HG02610 (cell line): Measurements from ENCODE around the gene STX3.

ENCODE experiments used
- ATAC-seq: cut with Tn5 transposase; IDR thresholded peaks from one replicate; pipeline ENCODE4 v1.9.1; 2021; ENCODE audit warnings: mild to moderate bottlenecking, moderate library complexity; ENCODE audit not compliant: unreplicated experiment

STX3 gene

DNA sequence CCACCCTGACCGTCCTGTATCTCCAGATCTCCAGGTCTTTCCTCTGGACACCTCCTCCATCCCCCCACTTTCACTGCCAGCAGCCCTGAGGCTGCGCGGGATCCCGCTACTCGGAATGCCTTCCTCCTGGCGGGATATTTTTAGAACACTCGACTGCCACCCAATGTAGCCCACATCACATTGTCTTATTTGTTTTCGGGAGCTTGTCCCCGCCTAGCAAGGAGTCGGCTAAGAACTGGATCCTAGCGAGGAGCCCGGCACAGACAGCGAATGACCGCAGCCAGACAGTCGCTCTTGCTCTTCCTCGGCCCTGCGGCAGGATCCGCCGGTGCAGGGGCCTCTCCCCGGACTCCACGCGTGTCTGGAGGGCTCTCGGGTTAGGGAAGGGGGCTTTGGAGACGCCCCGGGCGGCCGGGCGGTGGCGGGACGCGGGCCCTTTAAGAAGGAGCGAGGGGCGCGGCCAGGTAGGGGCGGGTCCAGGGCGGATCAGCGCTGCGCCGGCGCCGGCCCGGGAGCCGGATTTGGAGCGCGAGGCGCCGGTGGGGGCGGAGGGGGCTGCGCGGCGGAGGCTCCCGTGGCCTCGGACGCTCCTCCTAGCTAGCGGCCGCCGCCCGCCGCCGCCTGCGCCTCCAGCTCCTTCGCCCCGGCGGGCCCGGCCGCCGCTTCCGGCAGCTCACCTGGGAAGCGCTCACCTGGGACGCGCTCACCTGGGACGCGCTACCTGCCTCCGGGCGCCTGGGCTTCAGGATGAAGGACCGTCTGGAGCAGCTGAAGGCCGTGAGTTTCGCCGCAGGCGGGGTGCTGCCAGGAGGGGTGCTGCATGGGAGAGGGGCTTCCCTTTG lies at the start of gene STX3:
TSS of gene STX3 (plus strand) at position 518 of the 842 bp plus-strand sequence. CDS start at position 748, 230 bp downstream.
- ATAC-seq = peak; percentile 78

DNA sequence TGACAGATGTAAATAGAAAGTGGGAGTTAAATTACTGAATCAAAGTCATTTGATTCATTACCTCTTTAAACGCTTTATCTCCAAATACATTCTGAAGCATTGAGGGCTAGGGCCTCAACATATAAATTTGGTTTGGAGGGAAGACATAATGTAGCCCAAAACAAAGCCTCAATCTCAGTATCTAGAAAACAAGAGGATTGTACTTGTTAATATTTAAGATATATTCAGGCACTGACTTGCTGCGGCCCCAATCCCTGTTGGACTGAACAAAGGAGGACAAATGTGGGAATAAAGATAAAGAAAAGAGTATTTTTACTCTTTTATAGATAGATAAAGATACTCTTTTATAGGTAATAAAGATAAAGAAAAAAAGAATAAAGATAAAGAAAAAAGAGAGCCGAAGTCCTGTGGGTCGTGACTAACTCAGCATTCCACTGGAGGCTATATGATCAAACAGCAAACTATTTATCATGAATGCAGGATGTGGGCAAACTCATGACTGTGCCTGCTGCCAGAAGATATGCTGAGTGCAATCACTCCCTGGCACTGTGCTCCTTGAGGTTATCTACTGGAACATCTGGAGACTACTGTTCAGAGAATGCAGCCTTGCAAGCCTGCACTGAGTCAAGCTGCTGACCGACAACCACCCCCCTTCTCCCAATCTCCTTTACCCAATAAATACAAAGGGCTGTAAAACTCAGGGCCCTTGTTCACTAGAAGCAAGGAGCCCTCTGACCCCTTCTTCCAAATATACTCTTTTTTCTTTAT lies 48.5 kb upstream of the STX3 start:
- ATAC-seq = no peak

DNA sequence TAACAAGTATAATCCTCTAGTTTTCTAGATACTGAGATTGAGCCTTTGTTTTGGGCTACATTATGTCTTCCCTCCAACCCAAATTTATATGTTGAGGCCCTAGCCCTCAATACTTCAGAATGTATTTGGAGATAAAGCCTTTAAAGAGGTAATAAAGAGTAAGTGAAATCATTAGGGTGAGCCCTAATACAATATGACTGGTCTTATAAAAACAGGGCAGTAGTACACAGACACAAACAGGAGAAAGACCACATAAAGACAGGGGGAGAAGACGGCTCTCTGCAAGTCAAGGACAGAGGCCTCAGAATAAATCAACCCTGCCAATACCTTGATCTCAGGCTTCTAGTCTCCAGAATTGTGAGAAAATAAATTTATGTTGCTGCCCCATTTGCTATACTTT lies 47.8 kb upstream of the STX3 start:
- ATAC-seq = no peak

DNA sequence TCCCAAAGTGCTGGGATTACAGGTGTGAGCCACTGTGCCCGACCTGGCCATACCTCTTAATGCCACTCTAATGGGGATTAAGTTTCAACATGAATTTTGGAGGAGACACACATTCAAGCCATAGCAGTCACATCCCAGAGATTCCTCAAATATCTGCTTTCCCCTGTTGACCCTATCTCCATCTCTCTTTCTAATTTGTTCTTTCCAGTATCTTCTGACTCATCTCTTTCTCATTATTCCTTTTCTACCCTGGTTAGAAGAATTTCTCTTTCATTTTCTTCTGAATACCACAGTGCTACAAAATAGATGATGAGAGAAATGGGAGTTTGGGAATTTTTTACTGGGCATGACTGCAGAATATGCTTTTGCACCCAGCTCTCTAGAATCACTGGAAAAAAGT lies 46.6 kb upstream of the STX3 start:
- ATAC-seq = no peak

DNA sequence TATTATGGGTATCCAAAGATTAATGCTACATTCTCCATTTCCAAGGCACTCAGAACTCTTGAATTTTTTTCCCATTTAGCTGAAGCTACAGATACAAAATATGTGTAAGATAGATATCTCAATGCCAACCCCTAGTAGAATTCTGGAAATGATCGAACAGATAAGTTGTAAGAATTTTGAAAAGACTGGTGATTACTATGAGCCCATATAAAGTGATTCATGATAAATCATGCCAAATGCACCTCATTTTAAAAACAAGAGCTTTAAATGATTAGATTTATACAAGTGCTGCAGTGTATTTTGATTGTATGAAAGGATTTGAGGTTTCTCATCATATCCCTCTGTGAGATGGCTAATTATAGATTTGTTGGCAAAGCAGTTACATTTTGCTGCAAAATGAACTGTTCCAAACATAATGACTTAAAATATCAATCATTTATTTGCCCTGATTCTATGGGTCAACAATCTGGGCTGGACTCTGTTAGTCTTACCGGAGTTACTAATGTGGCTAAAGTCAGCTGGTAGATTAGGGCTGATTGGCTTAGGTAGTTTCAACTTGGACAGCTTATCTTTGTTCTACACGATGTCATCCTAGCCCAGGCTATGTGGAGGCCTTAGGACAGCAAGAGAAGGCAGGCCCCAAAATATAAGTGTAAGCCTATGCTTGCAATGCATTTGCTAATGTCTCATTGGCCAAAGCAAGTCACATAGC lies 44.9 kb upstream of the STX3 start:
- no peak for ATAC-seq

DNA sequence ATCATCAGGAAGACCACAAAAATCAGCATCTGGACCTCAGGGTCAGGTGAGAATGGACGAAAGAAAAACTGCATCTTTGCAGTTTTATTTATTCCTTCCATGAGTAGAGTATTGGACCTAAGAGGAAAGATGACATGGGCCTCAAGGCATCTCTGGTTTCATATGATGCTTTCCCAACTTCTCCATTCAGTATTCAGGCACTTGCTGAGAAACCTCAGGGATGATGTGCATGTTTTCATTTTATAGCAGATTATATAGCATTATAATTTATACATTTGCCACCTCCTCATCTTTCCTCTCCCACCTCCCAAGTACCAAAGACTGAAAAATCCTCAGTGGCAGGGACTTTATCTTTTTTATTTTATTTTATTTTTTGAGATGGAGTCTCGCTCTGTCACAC lies 41.4 kb upstream of the STX3 start, which contains the start of gene OR10V1:
TSS of gene OR10V1 (minus strand) at position 101 of the 400 bp plus-strand sequence. CDS start at position 101, 0 bp downstream.
- no peak for ATAC-seq

DNA sequence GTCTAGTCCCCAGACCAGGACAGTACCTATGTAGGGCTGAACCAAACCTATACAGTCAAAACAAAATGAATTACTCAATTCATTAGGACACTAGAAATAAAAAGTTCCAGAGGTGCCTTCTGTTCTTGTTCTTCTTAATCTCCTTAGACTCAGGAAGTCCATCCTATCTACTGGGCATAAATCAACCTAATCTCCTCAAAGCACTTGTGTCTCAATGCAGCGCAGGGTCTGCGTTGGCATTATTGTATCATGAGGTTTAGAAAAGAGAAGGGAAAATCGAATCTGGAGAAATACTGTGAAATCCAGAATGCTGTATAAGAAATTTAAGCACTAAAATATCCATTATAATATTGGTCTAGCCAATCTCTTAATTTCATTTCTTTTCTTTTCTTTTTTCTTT lies 39.1 kb upstream of the STX3 start:
- ATAC-seq = no peak

DNA sequence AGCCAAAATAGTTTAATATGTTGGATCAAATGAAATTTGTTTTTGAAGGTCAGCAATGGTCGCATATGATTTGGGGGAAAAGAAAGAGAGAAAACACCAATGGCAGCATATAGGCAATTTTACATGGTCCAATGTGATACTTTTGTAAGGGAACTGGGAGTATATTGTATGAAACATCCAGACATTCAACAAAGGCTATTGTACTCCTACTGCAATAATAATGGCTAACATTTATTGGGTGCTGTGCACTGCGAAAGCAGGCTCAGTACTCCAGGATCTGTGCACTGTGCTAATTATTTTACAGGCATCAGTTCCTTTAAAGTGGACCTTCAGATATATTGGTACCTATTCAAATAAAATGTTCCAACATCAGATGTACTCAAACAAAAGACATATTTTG lies 35.6 kb upstream of the STX3 start:
- no peak for ATAC-seq

DNA sequence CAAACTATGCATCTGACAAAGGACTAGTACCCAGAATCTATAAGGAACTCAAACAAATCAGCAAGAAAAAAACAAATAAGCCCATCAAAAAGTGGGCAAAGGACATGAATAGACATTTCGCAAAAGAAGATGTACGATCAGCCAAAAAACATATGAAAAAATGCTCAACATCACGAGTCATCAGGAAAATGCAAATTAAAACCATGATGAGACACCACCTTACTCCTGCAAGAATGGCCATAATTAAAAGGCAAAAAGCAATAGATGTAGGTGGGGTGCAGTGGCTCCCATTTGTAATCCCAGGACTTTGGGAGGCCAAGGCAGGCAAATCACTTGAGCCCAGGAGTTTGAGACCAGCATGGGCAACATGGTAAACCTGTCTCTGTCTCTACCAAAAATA lies 31.1 kb upstream of the STX3 start:
- ATAC-seq = no peak

DNA sequence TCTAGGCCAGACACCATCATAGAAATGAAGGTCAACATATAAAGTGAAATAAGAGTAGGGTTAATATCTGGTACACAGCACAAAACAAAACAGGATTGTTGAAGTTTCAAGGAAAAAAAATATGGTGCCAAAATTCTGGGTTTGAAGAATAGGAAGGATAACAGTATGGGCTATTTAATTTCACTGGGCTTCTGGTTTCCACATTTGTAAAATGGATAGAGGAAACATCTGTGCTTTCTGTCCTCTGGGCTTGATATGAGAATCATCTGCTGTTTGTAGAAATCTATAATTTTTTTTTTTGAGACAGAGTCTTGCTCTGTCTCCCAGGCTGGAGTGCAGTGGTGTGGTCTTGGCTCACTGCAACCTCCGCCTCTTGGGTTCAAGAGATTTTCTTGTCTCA lies 27.8 kb upstream of the STX3 start:
- no peak for ATAC-seq

DNA sequence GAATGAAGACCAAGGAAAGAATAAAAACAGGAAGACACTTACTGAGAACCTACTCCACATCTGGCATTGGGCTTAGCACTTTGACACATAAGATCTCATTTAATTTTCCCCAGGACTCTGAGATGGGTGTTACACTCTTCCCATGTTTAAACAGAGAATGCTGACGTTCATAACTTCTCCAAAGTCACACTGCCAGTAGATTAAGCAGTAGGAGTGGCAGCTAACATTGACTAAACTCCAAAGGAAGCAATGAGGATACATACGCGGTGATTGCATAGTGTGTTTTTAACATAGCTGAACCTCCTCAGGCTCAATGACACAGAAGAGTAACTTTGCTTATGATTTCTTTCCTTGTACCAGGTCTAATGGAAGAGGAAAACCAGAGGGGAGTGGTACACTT lies 27.0 kb upstream of the STX3 start:
- ATAC-seq = no peak

DNA sequence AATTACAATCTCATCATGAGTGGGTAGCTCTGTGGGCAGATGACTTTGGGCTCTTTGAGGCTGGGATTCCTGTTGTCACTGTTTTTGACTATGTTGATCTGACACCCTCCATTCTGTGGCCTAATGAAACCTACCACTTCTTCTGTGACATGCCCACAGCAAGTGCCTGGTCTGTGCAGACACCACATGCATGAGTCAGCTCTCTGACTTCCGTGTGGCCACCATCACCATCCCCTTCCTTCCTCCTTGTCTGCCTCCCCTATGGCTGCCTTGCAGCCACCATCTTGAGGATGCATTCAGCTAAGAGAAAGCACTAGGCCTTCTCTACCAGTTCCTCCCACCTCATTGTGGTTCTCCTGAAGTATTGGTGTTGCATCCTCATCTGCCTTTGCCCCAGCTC lies 26.3 kb upstream of the STX3 start:
- ATAC-seq = no peak

DNA sequence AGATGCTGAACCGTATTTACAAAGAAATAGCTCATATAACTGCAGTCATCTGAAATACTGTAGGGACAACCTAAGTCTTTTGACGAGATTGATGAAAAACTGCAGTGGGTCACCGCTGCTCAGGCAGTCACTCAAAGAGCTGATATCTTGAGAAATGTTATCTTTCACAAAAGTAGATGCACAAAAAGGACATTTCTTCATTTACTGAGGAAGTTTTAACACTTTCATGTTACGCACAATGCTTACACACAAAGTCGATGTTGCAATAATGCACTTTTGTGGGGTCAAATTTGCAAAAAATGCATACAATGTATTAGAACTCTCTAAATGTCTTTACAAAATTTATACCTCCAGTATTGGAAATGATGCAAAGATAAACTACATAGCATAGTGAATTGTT lies 25.3 kb upstream of the STX3 start:
- ATAC-seq = no peak

DNA sequence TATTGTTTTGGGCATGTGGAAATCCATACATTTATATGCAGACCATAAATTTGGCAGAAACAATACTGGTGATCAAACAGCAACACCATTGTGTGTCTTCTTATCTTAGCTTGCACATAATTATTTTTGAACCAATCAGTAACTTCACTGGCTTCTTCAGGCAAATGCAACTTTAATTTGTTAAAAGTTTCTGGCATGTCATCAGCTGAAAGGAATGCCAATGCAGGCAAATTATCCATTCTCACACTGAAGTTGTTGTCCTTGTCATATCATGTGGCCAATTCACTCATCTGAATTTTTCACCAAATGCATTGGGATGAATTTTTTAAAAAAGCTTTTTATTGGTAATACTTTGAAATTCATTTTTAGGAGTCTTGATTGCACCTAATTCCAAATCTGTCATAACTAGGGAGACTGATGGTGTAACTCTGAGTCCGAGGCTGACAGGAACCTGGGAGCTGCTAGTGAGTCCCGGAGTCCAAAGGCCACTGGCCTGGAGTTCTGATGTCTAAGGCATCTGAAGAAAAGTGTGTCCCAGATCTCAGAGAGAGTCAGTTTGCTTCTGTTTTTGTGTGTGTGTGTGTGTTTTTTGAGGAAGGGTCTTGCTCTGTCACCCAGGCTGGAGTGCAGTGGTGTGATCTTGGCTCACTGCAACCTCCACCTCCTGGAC lies 24.1 kb upstream of the STX3 start:
- no peak for ATAC-seq

DNA sequence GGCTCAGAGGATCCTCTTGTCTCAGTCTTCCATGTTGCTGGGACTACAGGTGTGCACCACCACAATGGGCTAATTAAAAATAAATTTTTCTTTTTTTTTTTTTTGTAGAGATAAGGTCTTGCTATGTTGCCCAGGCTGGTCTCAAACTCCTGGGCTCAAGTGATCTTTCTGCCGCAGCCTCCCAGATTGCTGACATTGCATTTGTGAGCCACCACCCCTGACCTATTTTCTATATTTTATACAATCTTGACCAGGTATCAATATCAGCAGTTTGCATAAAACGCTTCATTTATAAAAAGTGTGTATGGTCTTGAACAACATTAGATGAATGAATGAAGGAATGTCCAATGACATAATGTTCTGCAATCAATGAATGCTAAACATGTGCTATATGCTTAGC lies 9.1 kb upstream of the STX3 start:
- ATAC-seq = no peak

DNA sequence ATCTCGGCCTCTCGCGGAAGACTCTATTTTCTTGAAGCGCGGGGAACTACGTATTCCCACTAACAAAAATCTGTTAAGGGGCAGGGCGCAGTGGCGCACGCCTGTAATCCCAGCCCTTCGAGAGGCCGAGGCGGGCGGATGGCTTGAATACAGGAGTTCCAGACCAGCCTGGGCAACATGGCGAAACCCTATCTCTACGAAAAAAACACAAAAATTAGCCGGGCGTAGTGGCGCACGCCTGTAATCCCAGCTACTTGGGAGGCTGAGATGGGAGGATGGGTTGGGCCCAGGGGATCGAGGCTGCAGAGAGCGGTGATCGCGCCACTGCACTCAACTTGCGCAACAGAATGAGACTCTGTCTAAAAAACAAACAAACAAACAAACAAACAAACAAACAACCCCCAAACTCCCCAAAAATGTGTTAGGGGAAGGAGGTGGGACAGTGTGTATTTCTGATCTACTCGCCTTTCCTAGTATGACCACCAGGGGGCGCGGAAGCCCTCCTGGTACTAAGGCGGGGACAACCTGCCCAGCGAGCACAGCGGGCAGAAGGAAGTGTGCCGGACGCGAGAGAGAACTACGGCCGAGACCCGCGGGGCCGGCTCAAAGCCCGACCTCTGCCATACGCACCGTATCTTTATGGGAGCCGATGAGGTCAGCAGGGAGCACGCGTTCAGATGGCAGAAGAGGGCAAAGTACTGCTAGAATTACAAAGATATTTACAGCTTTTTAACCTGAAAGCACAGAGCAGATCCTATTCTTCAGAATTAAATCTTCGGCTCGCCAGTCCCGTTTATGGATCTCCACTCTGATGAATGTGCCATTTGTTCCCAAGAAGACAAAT lies 1.3 kb upstream of the STX3 start:
- peak; percentile 72 for ATAC-seq

DNA sequence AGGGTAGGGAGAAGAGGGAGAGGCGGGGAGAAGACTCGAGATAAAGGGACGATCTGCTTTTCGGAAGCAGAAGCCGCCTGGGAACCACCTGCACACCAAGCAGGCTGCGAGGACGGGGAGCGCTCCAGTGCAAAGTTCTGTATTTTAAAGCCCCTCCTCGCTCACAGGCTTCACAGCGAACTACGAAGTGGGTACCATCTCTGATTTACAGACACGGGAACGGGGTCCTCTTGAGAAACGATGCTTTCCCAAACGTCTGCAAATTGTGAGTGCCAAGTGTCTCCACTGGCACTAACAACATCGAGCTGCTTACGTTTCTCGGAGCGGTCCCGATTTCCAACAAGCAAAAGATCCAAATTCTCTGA lies 700 bp upstream of the STX3 start:
- no peak for ATAC-seq

DNA sequence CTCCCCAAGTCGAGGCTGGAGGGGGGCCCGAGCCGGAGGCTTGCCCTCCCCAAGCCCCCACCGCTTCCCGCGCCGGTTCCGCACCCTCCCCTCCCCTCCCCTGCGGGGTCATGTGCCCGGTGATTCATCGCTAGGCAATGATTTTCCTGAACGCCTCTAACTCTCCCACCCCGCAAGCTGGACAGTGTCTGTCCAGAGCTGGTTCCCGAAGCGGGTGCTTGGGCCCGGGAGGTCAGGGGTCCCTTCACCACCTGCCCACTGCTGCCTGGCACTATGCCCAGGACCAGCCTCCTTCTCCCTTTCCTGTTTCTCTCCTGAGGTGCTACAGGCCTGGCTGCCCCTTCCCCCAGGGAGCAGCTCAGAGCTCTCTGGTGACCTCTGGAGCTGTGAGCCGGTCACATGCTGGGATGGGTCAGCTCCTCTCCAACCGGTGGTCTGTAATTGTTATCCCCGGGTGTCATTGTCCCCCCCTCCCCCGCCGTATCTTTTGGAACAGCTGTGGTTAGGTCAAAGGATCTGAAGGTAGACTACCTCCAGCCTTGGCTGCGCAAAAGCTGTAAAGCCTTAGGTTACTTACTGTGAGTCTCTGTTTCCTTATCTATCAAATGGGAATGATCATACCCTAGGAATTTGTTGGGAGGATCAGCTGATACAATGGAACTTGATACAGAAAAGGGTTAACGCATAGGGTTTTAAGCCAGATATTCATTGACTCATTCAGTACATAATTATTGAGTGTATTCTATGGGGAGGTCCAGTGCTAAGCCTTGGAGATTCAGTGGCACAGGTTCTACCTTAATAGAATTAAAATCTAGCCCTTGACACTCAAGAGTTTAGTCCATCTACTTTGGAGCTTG lies 753 bp downstream of the STX3 start:
- ATAC-seq = peak; percentile 5

DNA sequence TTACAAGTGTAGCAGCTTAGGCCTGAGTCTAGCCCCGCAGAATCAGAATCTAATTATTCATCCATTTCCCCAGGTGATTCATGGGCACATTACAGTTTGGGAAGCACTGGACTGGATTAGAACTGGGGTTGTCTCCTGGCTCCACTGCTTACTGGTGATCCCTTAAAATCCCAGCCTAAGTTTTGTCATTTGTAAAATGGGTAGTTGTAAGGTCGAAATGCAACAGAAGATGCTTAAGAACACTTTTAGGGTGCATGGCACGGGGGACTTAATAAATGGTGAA lies 1.3 kb downstream of the STX3 start:
- ATAC-seq = no peak
